ENCODE measurements around the gene SMURF2. TPM values are rescaled to one million over a fixed set of nuclear protein-coding genes. Genes with fewer than 3 reads are reported as not detected.
A peak's percentile ranks its signal among the peaks of the same experiment; 100 is the strongest.

Gene SMURF2
- polyA plus RNA-seq (2013) = 17.8 TPM

GRCh38 chr17:64661976-64662773 lies at the start of gene SMURF2:
TSS of gene SMURF2 (minus strand) at chr17:64662307. CDS start at chr17:64661880, 427 bp downstream.
- WGBS (ENCODE audit: insufficient coverage) = 0% methylated on average over 42 of the region's 95 CpGs
- Histone ChIP-seq H3K4me1 (ENCODE audit: control extremely low read depth in 1 of 4, control insufficient read depth in 4 of 4, insufficient read depth in 4 of 4, low read length in 3 of 4) (peaks cover 6 to 32% (median 19%) of the 10 kb centered on the region in 4 experiments), H3K27me3 (replicated peaks in 2 of 5; ENCODE audit: control insufficient read depth in 4 of 5, insufficient read depth in 5 of 5, low read length in 4 of 5) (no peaks in the 10 kb centered on the region), H3K9me3 (ENCODE audit: control extremely low read depth in 1 of 5, control insufficient read depth in 4 of 5, insufficient read depth in 2 of 5, low read depth in 1 of 5, low read length in 4 of 5) (no peaks in the 10 kb centered on the region), H3K27ac (ENCODE audit: insufficient read depth in 1 of 2, low read depth in 1 of 2, low read length in 2 of 2, poor library complexity in 1 of 2, severe bottlenecking in 2 of 2) (peak within 1 kb of the TSS; percentile 25 to 79), H3K4me3 (ENCODE audit: control insufficient read depth in 1 of 7, extremely low read depth in 1 of 7, insufficient read depth in 4 of 7, low read depth in 2 of 7, low read length in 6 of 7) (peak within 1 kb of the TSS; percentile 68 to 89 (median 81)), H3K36me3 (ENCODE audit: control insufficient read depth in 4 of 4, insufficient read depth in 4 of 4, low read length in 3 of 4) (no peaks in the 10 kb centered on the region)
- CTCF ChIA-PET = no interaction called here
- DNase-seq = peak; percentile 65 to 84 (median 76)
- POLR2A ChIA-PET = interaction anchor here (0.7 to 1.7 kb wide), 4 partner anchors 11 to 164 kb away, joined by 3 to 6 read pairs (median 3); no protein-coding TSS in a partner anchor

GRCh38 chr17:64709481-64709880 lies 47.4 kb upstream of the SMURF2 start:
- CTCF ChIA-PET = interaction anchor here (0.8 to 1.6 kb wide), 4 partner anchors 9 to 255 kb away, joined by 3 to 7 read pairs (median 4); no protein-coding TSS in a partner anchor
- no peak overlapping the region for H3K27ac ChIP-seq (ENCODE audit: insufficient read depth in 1 of 2, low read depth in 1 of 2, low read length in 2 of 2, poor library complexity in 1 of 2, severe bottlenecking in 2 of 2)
- 80% methylated on average over 1 of the region's 4 CpGs for WGBS (ENCODE audit: insufficient coverage)

GRCh38 chr17:64707050-64707591 lies 45.0 kb upstream of the SMURF2 start:
- H3K27ac ChIP-seq (ENCODE audit: insufficient read depth in 1 of 2, low read depth in 1 of 2, low read length in 2 of 2, poor library complexity in 1 of 2, severe bottlenecking in 2 of 2) = no peak overlapping the region
- H3K9me3 ChIP-seq (ENCODE audit: control extremely low read depth in 1 of 5, control insufficient read depth in 4 of 5, insufficient read depth in 2 of 5, low read depth in 1 of 5, low read length in 4 of 5) = peaks cover 0 to 2% (median 0%) of the 10 kb centered on the region in 5 experiments
- H3K4me1 ChIP-seq (ENCODE audit: control extremely low read depth in 1 of 4, control insufficient read depth in 4 of 4, insufficient read depth in 4 of 4, low read length in 3 of 4) = peaks cover 11 to 54% (median 34%) of the 10 kb centered on the region in 4 experiments
- DNase-seq = peak; percentile 29 to 66 (median 60)
- POLR2A ChIA-PET = interaction anchor here (0.6 kb wide), 1 partner anchor 398 kb away, joined by 3 read pairs; no protein-coding TSS in a partner anchor
- H3K4me3 ChIP-seq (ENCODE audit: control insufficient read depth in 1 of 7, extremely low read depth in 1 of 7, insufficient read depth in 4 of 7, low read depth in 2 of 7, low read length in 6 of 7) = no peak overlapping the region
- H3K36me3 ChIP-seq (ENCODE audit: control insufficient read depth in 4 of 4, insufficient read depth in 4 of 4, low read length in 3 of 4) = no peaks in the 10 kb centered on the region
- no peaks in the 10 kb centered on the region for H3K27me3 ChIP-seq (replicated peaks in 2 of 5; ENCODE audit: control insufficient read depth in 4 of 5, insufficient read depth in 5 of 5, low read length in 4 of 5)
- WGBS (ENCODE audit: insufficient coverage) = 41% methylated on average over 8 of the region's 10 CpGs
- CTCF ChIA-PET = interaction anchor here (1.1 kb wide), 1 partner anchor 104 kb away, joined by 3 read pairs; no protein-coding TSS in a partner anchor

More at GRCh38 chr17:64709481-64709880, 47.4 kb upstream of the SMURF2 start:
- Histone ChIP-seq H3K36me3 (ENCODE audit: control insufficient read depth in 4 of 4, insufficient read depth in 4 of 4, low read length in 3 of 4) (no peaks in the 10 kb centered on the region), H3K9me3 (ENCODE audit: control extremely low read depth in 1 of 5, control insufficient read depth in 4 of 5, insufficient read depth in 2 of 5, low read depth in 1 of 5, low read length in 4 of 5) (no peaks in the 10 kb centered on the region), H3K4me3 (ENCODE audit: control insufficient read depth in 1 of 7, extremely low read depth in 1 of 7, insufficient read depth in 4 of 7, low read depth in 2 of 7, low read length in 6 of 7) (peak overlapping the region in 1 of 7 experiments; percentile 13), H3K4me1 (ENCODE audit: control extremely low read depth in 1 of 4, control insufficient read depth in 4 of 4, insufficient read depth in 4 of 4, low read length in 3 of 4) (peaks cover 15 to 73% (median 52%) of the 10 kb centered on the region in 4 experiments), H3K27me3 (replicated peaks in 2 of 5; ENCODE audit: control insufficient read depth in 4 of 5, insufficient read depth in 5 of 5, low read length in 4 of 5) (no peaks in the 10 kb centered on the region)
- POLR2A ChIA-PET = interaction anchor here (0.9 to 1.8 kb wide), 2 partner anchors 8 to 48 kb away, joined by 3 to 6 read pairs; partner anchors contain the start of gene SMURF2
- DNase-seq = no peak

- H3K27ac ChIP-seq (ENCODE audit: insufficient read depth in 1 of 2, low read depth in 1 of 2, low read length in 2 of 2, poor library complexity in 1 of 2, severe bottlenecking in 2 of 2) = no peak overlapping the region
- peaks cover 11 to 47% (median 29%) of the 10 kb centered on the region in 4 experiments for H3K4me1 ChIP-seq (ENCODE audit: control extremely low read depth in 1 of 4, control insufficient read depth in 4 of 4, insufficient read depth in 4 of 4, low read length in 3 of 4)
- WGBS (ENCODE audit: insufficient coverage) = 66% methylated on average over 6 of the region's 8 CpGs
- ChIA-PET POLR2A (interaction anchor here (0.6 kb wide), 1 partner anchor 398 kb away, joined by 3 read pairs; no protein-coding TSS in a partner anchor), CTCF (interaction anchor here (1.1 kb wide), 1 partner anchor 103 kb away, joined by 3 read pairs; no protein-coding TSS in a partner anchor)
- DNase-seq = peak in 2 of 3 donors; percentile 17 to 38
- no peaks in the 10 kb centered on the region for H3K36me3 ChIP-seq (ENCODE audit: control insufficient read depth in 4 of 4, insufficient read depth in 4 of 4, low read length in 3 of 4)
- no peaks in the 10 kb centered on the region for H3K27me3 ChIP-seq (replicated peaks in 2 of 5; ENCODE audit: control insufficient read depth in 4 of 5, insufficient read depth in 5 of 5, low read length in 4 of 5)
- H3K9me3 ChIP-seq (ENCODE audit: control extremely low read depth in 1 of 5, control insufficient read depth in 4 of 5, insufficient read depth in 2 of 5, low read depth in 1 of 5, low read length in 4 of 5) = peaks cover 0 to 2% (median 0%) of the 10 kb centered on the region in 5 experiments
- H3K4me3 ChIP-seq (ENCODE audit: control insufficient read depth in 1 of 7, extremely low read depth in 1 of 7, insufficient read depth in 4 of 7, low read depth in 2 of 7, low read length in 6 of 7) = no peak overlapping the region
Observed at GRCh38 chr17:64706224-64707049, 44.3 kb upstream of the SMURF2 start.

GRCh38 chr17:64702815-64703214 lies 40.7 kb upstream of the SMURF2 start:
- no peak overlapping the region for H3K4me3 ChIP-seq (ENCODE audit: control insufficient read depth in 1 of 7, extremely low read depth in 1 of 7, insufficient read depth in 4 of 7, low read depth in 2 of 7, low read length in 6 of 7)
- H3K27ac ChIP-seq (ENCODE audit: insufficient read depth in 1 of 2, low read depth in 1 of 2, low read length in 2 of 2, poor library complexity in 1 of 2, severe bottlenecking in 2 of 2) = no peak overlapping the region
- no peaks in the 10 kb centered on the region for H3K27me3 ChIP-seq (replicated peaks in 2 of 5; ENCODE audit: control insufficient read depth in 4 of 5, insufficient read depth in 5 of 5, low read length in 4 of 5)
- H3K4me1 ChIP-seq (ENCODE audit: control extremely low read depth in 1 of 4, control insufficient read depth in 4 of 4, insufficient read depth in 4 of 4, low read length in 3 of 4) = peaks cover 2 to 19% (median 10%) of the 10 kb centered on the region in 4 experiments
- DNase-seq = no peak
- no CpG with 5 or more reads among the region's 2 CpGs for whole genome bisulfite sequencing (ENCODE audit: insufficient coverage)
- H3K36me3 ChIP-seq (ENCODE audit: control insufficient read depth in 4 of 4, insufficient read depth in 4 of 4, low read length in 3 of 4) = no peaks in the 10 kb centered on the region
- POLR2A ChIA-PET = no interaction called here
- peaks cover 0 to 2% (median 0%) of the 10 kb centered on the region in 5 experiments for H3K9me3 ChIP-seq (ENCODE audit: control extremely low read depth in 1 of 5, control insufficient read depth in 4 of 5, insufficient read depth in 2 of 5, low read depth in 1 of 5, low read length in 4 of 5)
- CTCF ChIA-PET = no interaction called here

- no peaks in the 10 kb centered on the region for H3K4me1 ChIP-seq (ENCODE audit: control extremely low read depth in 1 of 4, control insufficient read depth in 4 of 4, insufficient read depth in 4 of 4, low read length in 3 of 4)
- ChIA-PET CTCF (no interaction called here), POLR2A (no interaction called here)
- no peak for DNase-seq
- no peak overlapping the region for H3K4me3 ChIP-seq (ENCODE audit: control insufficient read depth in 1 of 7, extremely low read depth in 1 of 7, insufficient read depth in 4 of 7, low read depth in 2 of 7, low read length in 6 of 7)
- no peaks in the 10 kb centered on the region for H3K27me3 ChIP-seq (replicated peaks in 2 of 5; ENCODE audit: control insufficient read depth in 4 of 5, insufficient read depth in 5 of 5, low read length in 4 of 5)
- WGBS (ENCODE audit: insufficient coverage) = no CpG with 5 or more reads among the region's 2 CpGs
- no peaks in the 10 kb centered on the region for H3K36me3 ChIP-seq (ENCODE audit: control insufficient read depth in 4 of 4, insufficient read depth in 4 of 4, low read length in 3 of 4)
- no peak overlapping the region for H3K27ac ChIP-seq (ENCODE audit: insufficient read depth in 1 of 2, low read depth in 1 of 2, low read length in 2 of 2, poor library complexity in 1 of 2, severe bottlenecking in 2 of 2)
- peaks cover 0 to 2% (median 0%) of the 10 kb centered on the region in 5 experiments for H3K9me3 ChIP-seq (ENCODE audit: control extremely low read depth in 1 of 5, control insufficient read depth in 4 of 5, insufficient read depth in 2 of 5, low read depth in 1 of 5, low read length in 4 of 5)
Observed at GRCh38 chr17:64698725-64699124, 36.6 kb upstream of the SMURF2 start.
